Measurements from ENCODE around the gene PIK3R5. TPM values are rescaled to one million over a fixed set of nuclear protein-coding genes. Genes with fewer than 3 reads are reported as not detected.

Gene PIK3R5
- total RNA-seq, 1 experiment from 2014 or later = 0.09 TPM

DNA sequence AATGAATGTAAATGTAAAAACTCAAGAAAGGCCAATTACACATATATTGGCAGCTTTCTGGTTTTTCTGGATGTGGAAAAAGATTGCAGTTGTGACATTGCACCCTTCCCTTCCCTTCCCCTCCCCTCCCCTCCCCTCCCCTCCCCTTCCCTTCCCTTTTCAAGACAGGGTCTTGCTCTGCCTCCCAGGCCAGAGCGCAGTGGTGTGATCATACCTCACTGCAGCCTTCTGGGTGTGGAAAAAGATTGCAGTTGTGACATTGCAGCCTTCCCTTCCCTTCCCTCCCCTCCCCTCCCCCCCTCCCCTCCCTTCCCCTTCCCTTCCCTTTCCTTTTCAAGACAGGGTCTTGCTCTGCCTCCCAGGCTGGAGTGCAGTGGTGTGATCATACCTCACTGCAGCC is 41.7 kb downstream of the PIK3R5 start:
- Histone ChIP-seq H3K4me1 (ENCODE audit: insufficient read depth, low read length, poor library complexity, severe bottlenecking) (no peaks in the 10 kb centered on the region), H3K27me3 (replicated peaks; ENCODE audit: insufficient read depth, low read depth, low read length, poor library complexity) (peaks cover 7% of the 10 kb centered on the region), H3K27ac (ENCODE audit: low read depth, low read length, poor library complexity, severe bottlenecking) (no peak overlapping the region), H3K9me3 (ENCODE audit: low read depth, low read length, poor library complexity, severe bottlenecking) (peaks cover 14% of the 10 kb centered on the region), H3K4me3 (ENCODE audit: low read depth, low read length, poor library complexity, severe bottlenecking) (no peak overlapping the region), H3K36me3 (ENCODE audit: insufficient read depth, low read length, poor library complexity, severe bottlenecking) (no peaks in the 10 kb centered on the region)
- ChIA-PET CTCF (no interaction called here), POLR2A (ENCODE audit: low non-redundant PET) (no interaction called here)
- intact Hi-C loops (cut with micrococcal nuclease; ENCODE audit: unreplicated experiment) = no loop called here
- no peak for TF ChIP-seq EZH2 (IDR thresholded peaks at IDR 0.05; ENCODE audit: borderline replicate concordance, low read depth, low read length, poor library complexity, severe bottlenecking)
- TF ChIP-seq, protein P1, sequence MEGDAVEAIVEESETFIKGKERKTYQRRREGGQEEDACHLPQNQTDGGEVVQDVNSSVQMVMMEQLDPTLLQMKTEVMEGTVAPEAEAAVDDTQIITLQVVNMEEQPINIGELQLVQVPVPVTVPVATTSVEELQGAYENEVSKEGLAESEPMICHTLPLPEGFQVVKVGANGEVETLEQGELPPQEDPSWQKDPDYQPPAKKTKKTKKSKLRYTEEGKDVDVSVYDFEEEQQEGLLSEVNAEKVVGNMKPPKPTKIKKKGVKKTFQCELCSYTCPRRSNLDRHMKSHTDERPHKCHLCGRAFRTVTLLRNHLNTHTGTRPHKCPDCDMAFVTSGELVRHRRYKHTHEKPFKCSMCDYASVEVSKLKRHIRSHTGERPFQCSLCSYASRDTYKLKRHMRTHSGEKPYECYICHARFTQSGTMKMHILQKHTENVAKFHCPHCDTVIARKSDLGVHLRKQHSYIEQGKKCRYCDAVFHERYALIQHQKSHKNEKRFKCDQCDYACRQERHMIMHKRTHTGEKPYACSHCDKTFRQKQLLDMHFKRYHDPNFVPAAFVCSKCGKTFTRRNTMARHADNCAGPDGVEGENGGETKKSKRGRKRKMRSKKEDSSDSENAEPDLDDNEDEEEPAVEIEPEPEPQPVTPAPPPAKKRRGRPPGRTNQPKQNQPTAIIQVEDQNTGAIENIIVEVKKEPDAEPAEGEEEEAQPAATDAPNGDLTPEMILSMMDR (conservative IDR thresholded peaks at IDR 0.05; ENCODE audit: low read depth, low read length) = no peak
- BruUV-seq (replicated peaks) = no TSS peak
- DNase-seq (ENCODE audit: low spot score) = no peak

GRCh38 chr17:8922928-8923327 is 42.6 kb downstream of the PIK3R5 start:
- Histone ChIP-seq H3K9me3 (ENCODE audit: low read depth, low read length, poor library complexity, severe bottlenecking) (peaks cover 11% of the 10 kb centered on the region), H3K4me3 (ENCODE audit: low read depth, low read length, poor library complexity, severe bottlenecking) (no peak overlapping the region), H3K4me1 (ENCODE audit: insufficient read depth, low read length, poor library complexity, severe bottlenecking) (no peaks in the 10 kb centered on the region), H3K36me3 (ENCODE audit: insufficient read depth, low read length, poor library complexity, severe bottlenecking) (no peaks in the 10 kb centered on the region), H3K27ac (ENCODE audit: low read depth, low read length, poor library complexity, severe bottlenecking) (no peak overlapping the region), H3K27me3 (replicated peaks; ENCODE audit: insufficient read depth, low read depth, low read length, poor library complexity) (peaks cover 7% of the 10 kb centered on the region)
- ChIA-PET POLR2A (ENCODE audit: low non-redundant PET) (no interaction called here), CTCF (no interaction called here)
- no peak for DNase-seq (ENCODE audit: low spot score)
- TF ChIP-seq, protein P1 (conservative IDR thresholded peaks at IDR 0.05; ENCODE audit: low read depth, low read length) = no peak
- no peak for TF ChIP-seq EZH2 (IDR thresholded peaks at IDR 0.05; ENCODE audit: borderline replicate concordance, low read depth, low read length, poor library complexity, severe bottlenecking)
- intact Hi-C loops (cut with micrococcal nuclease; ENCODE audit: unreplicated experiment) = no loop called here
- no TSS peak for BruUV-seq (replicated peaks)

GRCh38 chr17:8922451-8922850 is 43.1 kb downstream of the PIK3R5 start:
- CTCF ChIA-PET = no interaction called here
- H3K36me3 ChIP-seq (ENCODE audit: insufficient read depth, low read length, poor library complexity, severe bottlenecking) = no peaks in the 10 kb centered on the region
- POLR2A ChIA-PET (ENCODE audit: low non-redundant PET) = interaction anchor here (0.7 kb wide), 1 partner anchor 343 kb away, joined by 4 read pairs; no protein-coding TSS in a partner anchor
- TF ChIP-seq, protein P1 (conservative IDR thresholded peaks at IDR 0.05; ENCODE audit: low read depth, low read length) = no peak
- TF ChIP-seq EZH2 (IDR thresholded peaks at IDR 0.05; ENCODE audit: borderline replicate concordance, low read depth, low read length, poor library complexity, severe bottlenecking) = no peak
- H3K4me3 ChIP-seq (ENCODE audit: low read depth, low read length, poor library complexity, severe bottlenecking) = no peak overlapping the region
- H3K27me3 ChIP-seq (replicated peaks; ENCODE audit: insufficient read depth, low read depth, low read length, poor library complexity) = peaks cover 7% of the 10 kb centered on the region
- intact Hi-C loops (cut with micrococcal nuclease; ENCODE audit: unreplicated experiment) = no loop called here
- H3K9me3 ChIP-seq (ENCODE audit: low read depth, low read length, poor library complexity, severe bottlenecking) = peaks cover 10% of the 10 kb centered on the region
- BruUV-seq (replicated peaks) = no TSS peak
- no peaks in the 10 kb centered on the region for H3K4me1 ChIP-seq (ENCODE audit: insufficient read depth, low read length, poor library complexity, severe bottlenecking)
- H3K27ac ChIP-seq (ENCODE audit: low read depth, low read length, poor library complexity, severe bottlenecking) = no peak overlapping the region
- peak; percentile 31 for DNase-seq (ENCODE audit: low spot score)

All from A673 (cell line).